NCI-H1092 (cell line): ENCODE results near the gene ZMYND10.

Experiments used
- DNase-seq: peaks from one replicate; lab custom pipeline; 2025; lab: John Stamatoyannopoulos, UW

The ZMYND10 gene

DNA sequence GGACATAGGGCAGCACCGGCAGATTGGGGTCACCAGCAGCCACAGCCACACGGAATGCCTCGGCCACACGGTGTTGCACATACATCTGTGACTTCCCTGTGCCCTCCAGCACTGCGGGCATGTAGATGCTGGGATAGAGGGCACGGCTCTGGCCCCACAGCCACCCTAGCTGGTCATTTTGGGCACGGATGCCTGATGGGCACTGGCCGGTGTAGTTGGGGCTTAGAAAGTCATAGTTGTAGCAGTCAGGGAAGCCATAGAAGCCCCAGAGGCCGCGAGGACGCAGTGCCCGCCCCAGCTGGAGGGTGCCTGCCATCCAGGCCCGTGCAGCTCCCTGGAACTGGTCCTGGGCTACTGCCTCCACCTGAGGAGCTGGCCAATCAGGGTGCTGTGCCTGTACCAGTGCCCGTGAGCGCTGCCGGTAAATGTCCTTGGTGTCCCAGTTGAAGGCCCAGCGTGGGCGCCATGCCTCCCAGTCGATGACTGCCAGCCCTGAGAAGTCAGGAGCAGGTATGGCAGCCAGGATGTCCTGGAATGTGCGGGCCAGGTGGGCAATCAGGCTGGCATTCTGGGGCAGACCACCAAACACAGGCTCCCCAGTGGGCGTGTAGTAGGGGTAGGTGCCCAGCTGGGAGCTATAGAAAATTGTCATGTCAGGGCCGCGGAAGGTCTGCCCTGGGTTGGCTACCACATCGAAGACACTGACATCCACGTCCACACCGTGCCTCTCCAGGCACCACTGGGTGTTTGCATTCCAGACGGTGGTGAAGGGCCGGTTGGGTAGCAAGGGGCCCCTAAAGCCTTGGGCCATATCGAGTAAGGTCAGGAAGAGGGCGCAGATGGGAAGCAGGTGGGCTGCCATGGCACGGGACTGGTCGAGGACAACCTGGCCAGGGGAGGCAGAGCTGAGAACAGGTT, 43.2 kb downstream of the ZMYND10 start:
- DNase-seq = no peak

GRCh38 chr3:50300681-50301254, 44.8 kb downstream of the ZMYND10 start:
- no peak for DNase-seq

- no peak for DNase-seq
Measured at GRCh38 chr3:50299929-50300680, 45.4 kb downstream of the ZMYND10 start.

DNA sequence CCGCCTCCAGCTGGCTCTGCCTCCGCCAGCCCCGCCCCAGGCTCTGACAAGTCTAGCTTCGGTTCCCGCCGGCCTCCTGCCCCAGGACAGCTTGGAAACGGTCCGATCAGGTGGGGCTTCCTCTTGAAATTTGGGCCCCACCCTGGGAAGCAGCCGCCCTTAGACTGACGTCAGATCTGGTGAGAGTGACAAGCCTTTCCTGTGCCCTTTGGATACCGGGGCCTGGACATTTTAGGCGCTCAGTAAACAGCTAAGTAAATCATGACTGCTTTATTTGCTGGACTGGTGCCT, 45.9 kb downstream of the ZMYND10 start:
- DNase-seq = no peak

GRCh38 chr3:50298836-50299637, 46.5 kb downstream of the ZMYND10 start, which contains the start of the genes HYAL3 and NAA80:
Gene HYAL3 (minus strand): TSS chr3:50299405. CDS start chr3:50295602, 3,803 bp downstream.
Gene NAA80 (minus strand): TSS chr3:50299405. CDS start chr3:50297463, 1,942 bp downstream.
- peak; percentile 95 for DNase-seq

DNA sequence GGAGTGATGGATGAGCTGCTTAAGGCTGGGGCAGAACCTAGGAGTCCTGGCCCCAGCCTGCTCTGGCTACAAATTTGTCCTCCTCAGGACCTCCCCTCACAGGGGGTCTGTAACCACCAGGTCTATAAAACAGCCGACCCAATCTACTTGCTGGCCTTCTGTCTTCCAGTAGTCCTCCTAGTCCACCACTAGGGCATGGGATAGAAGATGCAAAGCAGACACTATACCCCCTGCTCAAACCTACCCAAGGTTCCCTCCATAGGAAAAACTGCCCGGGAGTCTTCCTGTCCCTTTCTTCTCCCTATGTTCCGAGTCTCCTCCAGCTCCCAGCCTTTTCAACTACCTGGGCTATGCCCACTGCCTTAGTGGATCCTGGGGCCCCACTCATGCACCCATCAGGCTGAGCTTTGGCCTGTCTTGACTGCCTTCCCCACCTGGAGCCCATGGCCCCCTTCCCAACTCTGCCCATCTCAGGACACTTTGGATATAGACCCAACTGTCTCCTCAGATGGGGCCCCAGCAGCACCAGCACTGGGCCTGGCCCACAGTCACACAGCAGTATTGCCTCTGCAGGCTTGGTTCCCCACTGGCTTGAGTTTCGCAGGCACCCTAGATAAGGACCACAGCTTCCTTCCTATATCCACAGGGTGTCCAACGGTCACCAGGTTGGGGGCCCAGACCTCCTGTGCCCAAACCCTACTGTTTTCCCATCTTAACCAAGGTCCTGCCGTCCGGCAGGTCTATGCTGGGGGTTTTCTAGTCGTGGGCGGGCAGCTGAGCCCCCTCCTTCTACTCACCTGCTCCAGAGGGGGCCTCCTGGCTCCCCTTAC, 47.4 kb downstream of the ZMYND10 start:
- DNase-seq = no peak

DNA sequence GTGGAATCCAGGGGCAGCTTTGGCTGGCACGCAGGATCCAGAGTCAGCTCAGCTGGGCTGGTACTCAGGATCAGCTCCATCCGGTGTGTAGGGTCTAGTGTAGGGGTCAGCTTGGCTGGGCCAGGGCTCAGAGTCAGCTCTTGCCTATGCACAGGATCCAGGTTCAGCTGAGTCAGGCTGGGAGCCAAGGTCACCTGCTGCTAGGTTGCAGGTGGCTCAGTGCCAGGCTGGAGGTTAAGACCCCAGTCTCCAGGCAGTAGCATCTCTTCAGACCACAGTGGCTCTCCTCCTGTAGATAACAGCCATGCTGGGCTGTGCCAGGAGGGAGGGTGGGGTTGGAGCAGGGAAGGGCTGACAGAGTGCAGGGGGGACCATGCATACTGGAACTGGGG, 48.2 kb downstream of the ZMYND10 start:
- DNase-seq = no peak

- DNase-seq = no peak
Measured at GRCh38 chr3:50296721-50297383, 48.7 kb downstream of the ZMYND10 start.

DNA sequence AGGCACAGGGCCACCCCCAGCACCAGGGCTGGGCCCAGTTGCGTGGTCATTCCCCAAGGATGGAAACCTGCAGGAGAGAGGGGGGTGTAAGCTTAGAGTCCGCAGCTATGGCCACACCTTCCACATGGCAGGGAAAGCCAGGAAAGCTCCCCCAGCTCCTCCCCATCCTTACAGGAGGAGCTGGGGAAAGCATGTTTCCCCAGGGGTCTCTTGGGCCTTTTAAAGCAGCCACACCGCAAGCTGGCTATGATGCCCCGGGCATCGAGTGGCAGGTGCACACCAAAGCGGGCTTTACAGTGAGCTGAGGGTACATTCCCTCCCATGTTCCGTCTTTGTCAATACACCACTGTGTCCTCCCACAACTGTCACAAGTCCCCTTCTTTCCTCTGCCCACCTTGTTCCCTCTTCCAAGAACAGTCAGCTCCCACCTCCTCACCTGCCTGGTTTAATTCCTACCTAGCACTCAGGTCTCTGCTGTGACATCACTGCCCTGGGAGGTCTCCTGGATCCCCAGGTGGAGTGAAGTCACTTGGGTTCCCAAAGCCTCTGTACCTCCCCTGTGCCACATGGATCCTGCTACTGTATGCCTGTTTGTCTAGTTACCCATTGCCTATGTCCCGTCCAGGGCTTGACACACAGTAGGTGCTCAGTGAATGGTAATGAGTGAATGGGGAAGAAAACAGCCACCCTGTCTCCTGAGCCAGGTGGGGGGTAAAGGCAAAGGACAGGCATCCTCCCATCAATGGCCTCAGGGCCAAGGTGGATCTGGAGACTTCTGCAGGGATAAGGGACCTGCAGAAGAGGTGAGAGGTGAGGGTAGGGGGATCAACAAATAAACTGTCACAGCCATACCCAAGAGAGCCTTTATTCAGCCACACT, 49.7 kb downstream of the ZMYND10 start:
- DNase-seq = no peak

GRCh38 chr3:50294492-50295403, 50.8 kb downstream of the ZMYND10 start:
- no peak for DNase-seq

GRCh38 chr3:50294089-50294488, 51.4 kb downstream of the ZMYND10 start:
- no peak for DNase-seq

DNA sequence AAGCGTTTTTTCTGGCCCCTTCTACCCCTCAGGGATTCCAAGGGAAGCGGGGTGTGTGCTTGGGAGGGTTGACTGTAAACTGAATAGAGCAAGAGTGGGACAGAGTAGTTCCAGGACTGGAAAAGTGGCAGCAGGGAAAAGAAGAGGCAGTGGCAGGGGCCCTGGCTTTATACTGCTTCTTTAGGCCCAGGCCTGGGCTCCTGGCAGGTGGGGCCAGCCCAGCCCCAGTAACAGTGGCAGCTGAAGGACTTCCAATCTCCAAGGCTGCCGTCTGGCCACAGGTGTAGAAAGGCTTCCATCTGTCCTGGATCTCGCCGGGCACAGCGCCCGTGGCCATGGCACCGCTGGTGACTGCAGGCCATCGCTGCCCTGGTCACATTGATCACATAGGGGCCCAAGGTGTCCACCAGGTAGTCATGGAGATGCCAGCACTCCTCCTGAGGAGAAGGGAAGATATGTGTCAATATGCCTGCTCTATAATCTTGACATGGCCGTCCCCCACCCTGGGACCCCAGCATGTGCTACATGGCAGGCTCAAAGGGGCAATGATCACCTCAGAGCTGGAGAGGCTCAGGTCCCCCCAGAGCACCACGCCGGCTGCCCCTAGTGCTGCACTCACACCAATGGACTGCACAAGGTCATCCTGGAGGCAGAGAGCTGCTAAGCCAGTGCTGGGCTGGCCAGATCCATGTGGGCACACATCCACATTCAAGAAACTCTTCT, 52.3 kb downstream of the ZMYND10 start:
- no peak for DNase-seq

DNA sequence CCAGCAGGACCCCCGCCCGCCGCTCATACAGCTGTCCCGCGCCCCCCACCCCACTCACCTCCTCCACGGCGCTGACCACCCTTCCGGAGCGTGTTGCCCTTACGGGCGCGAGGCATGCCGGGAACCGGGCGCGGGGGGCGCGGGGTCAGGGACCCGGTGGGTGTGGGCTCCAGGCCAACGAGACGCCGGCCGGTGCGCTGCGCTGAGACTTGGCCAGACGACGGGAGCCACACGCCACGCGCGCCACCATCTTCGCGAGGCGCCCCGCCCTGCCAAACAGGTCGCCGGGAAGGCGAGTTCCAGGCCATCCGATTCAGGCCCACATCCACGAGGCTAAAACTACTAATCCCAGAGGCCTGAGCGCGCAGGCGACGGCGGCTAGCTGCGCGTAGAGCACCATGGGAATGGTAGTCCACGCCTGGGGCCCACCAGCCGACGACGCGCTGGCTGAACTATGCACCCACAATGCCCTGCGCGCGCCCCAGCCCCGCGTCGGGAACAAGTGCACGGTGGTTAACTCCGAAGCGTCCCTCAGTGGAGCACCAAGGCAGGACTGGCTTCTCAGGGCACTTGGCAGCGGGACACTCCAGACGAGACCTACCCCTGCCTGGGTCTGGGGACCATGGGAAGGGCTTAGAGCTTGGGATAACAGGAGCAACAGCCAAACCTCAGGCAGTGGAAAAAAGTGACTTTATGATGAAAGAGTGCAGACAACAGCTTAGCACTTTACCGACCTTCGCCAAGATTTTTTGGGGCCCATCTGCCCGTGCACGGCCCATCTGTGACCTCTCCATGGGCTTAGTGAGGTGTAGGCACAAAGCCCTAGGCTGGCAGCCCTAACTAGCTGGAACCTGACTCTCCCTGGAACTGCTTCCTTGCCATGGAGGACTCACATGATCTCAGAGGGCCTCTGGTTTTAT, 53.1 kb downstream of the ZMYND10 start, which contains the start of gene IFRD2:
Gene IFRD2 (minus strand): TSS at position 271 of the 920 bp plus-strand sequence. CDS start 155 bp downstream, at position 116.
- peak; percentile 82 for DNase-seq
